ENCODE results near the gene FAM117B. TPM values are rescaled to one million over a fixed set of nuclear protein-coding genes. Genes with fewer than 3 reads are reported as not detected.

Gene FAM117B
- total RNA-seq, 2 experiments from 2014 or later, result 17.2 to 19.4 TPM

DNA sequence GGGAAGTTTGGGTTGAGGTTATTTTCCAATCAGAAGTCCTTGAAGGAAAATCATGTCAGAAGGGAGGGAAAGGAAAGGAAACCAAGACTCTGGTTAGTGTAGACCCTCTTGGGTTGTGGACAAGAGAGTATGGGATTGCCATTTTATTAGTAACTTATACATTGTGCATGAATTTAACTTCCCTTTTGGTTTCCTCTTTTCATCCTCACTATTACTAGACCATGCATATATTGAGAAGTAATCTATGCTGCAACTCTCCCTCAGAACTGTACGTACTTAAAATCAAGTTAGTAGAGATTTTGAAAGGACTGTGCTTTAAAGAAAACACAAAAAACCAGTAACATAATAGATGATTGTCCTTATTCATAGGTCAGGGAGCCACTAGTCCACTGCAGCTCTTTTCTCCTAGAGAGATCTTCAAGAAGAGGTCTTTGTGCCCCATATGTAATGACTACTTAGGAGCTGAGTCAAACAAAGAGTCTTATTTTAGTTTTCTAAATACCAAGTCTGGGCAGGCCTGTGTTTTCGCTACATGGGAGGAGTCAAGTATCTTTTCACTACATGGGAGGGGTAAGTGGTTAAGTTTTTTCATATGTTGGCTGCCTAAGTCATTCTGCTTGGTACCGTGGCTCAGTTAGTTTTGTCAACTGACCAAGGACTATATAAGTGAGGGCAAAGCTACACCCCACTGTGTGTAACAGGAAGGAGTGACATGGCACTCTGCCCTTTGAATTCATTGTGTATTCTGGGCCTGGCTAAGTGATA lies 25.2 kb upstream of the FAM117B start:
- Mint-ChIP-seq H3K4me3 (no peak overlapping the region), H3K36me3 (ENCODE audit: low read depth) (no peaks in the 10 kb centered on the region), H3K4me1 (ENCODE audit: low read depth) (peaks cover 16% of the 10 kb centered on the region), H3K27me3 (no peaks in the 10 kb centered on the region), H3K9me3 (no peaks in the 10 kb centered on the region), H3K27ac (no peak overlapping the region)
- intact Hi-C loops (cut with micrococcal nuclease), result no loop called here
- TF ChIP-seq CTCF (IDR thresholded peaks at IDR 0.05), result no peak
- ATAC-seq (peak; percentile 89), DNase-seq (peak; percentile 33)
- ChIA-PET POLR2A (no interaction called here), CTCF (interaction anchor here (0.8 to 2.0 kb wide), 2 partner anchors 11 to 21 kb away, joined by 3 to 9 read pairs; no protein-coding TSS in a partner anchor)

DNA sequence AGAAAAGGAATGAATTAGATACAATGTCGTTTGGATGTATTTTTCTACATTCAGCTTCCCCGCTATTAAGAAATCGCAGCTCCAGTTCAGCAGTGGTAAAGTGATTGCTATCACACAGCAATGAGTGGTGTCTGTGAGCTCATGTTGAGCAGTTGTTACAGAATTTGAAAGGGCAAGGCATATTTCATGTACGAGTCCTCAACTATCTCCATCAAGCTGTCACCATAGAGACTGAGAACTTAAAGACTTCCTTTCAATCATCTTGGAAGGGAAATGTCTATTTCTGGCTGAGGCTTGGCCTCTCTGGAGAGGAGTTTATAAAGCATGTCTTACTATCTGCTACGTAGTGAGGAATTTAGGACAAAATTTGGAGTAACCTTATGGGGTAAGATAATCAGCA lies 24.4 kb upstream of the FAM117B start:
- no peaks in the 10 kb centered on the region for H3K27me3 Mint-ChIP-seq
- intact Hi-C loops (cut with micrococcal nuclease), result no loop called here
- H3K9me3 Mint-ChIP-seq, result no peaks in the 10 kb centered on the region
- H3K4me3 Mint-ChIP-seq, result no peak overlapping the region
- no peaks in the 10 kb centered on the region for H3K36me3 Mint-ChIP-seq (ENCODE audit: low read depth)
- TF ChIP-seq CTCF (IDR thresholded peaks at IDR 0.05), result no peak
- POLR2A ChIA-PET, result interaction anchor here (0.7 to 1.2 kb wide), 3 partner anchors 12 to 25 kb away, joined by 3 to 4 read pairs (median 3); partner anchors contain the start of gene FAM117B
- H3K4me1 Mint-ChIP-seq (ENCODE audit: low read depth), result peaks cover 10% of the 10 kb centered on the region
- H3K27ac Mint-ChIP-seq, result no peak overlapping the region
- DNase-seq (no peak), ATAC-seq (no peak)
- CTCF ChIA-PET, result interaction anchor here (2.0 kb wide), 1 partner anchor 22 kb away, joined by 9 read pairs; no protein-coding TSS in a partner anchor

- ATAC-seq (no peak), DNase-seq (no peak)
- POLR2A ChIA-PET, result no interaction called here
- H3K9me3 Mint-ChIP-seq, result no peaks in the 10 kb centered on the region
- H3K4me3 Mint-ChIP-seq, result no peak overlapping the region
- H3K4me1 Mint-ChIP-seq (ENCODE audit: low read depth), result peaks cover 9% of the 10 kb centered on the region
- intact Hi-C loops (cut with micrococcal nuclease), result no loop called here
- TF ChIP-seq CTCF (IDR thresholded peaks at IDR 0.05), result no peak
- no peaks in the 10 kb centered on the region for H3K27me3 Mint-ChIP-seq
- no peak overlapping the region for H3K27ac Mint-ChIP-seq
- no peaks in the 10 kb centered on the region for H3K36me3 Mint-ChIP-seq (ENCODE audit: low read depth)
- CTCF ChIA-PET, result interaction anchor here (1.2 kb wide), 1 partner anchor 22 kb away, joined by 3 read pairs; no protein-coding TSS in a partner anchor
Observed at GRCh38 chr2:202612145-202612544, 22.6 kb upstream of the FAM117B start.

DNA sequence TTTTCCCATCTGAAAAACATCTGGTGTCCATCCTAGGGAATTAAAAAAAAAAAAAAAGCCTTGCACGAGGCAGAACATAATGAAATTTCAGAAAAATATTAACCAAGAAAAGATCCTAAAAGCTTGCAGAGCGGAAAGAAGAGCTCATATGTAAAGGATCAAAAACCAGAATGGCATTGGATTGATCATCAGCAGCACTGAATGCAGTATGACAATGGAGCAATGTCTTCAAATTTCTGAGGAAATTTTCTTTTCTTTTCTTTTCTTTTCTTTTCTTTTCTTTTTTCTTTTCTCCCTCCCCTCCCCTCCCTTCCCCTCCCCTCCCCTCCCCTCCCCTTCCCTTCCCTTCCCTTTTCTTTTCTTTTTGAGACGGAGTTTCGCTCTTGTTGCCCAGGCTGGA lies 21.3 kb upstream of the FAM117B start:
- Mint-ChIP-seq H3K36me3 (ENCODE audit: low read depth) (no peaks in the 10 kb centered on the region), H3K27me3 (no peaks in the 10 kb centered on the region), H3K9me3 (no peaks in the 10 kb centered on the region), H3K4me1 (ENCODE audit: low read depth) (peaks cover 9% of the 10 kb centered on the region), H3K27ac (no peak overlapping the region), H3K4me3 (no peak overlapping the region)
- ATAC-seq (no peak), DNase-seq (no peak)
- no peak for TF ChIP-seq CTCF (IDR thresholded peaks at IDR 0.05)
- POLR2A ChIA-PET, result no interaction called here
- CTCF ChIA-PET, result interaction anchor here (0.6 to 1.2 kb wide), 4 partner anchors 13 to 184 kb away, joined by 3 read pairs; no protein-coding TSS in a partner anchor
- intact Hi-C loops (cut with micrococcal nuclease), result no loop called here

GRCh38 chr2:202624133-202624532 lies 10.6 kb upstream of the FAM117B start:
- POLR2A ChIA-PET, result interaction anchor here (1.2 kb wide), 1 partner anchor 10 kb away, joined by 4 read pairs; the partner anchor contains the start of gene FAM117B
- H3K27ac Mint-ChIP-seq, result no peak overlapping the region
- TF ChIP-seq CTCF (IDR thresholded peaks at IDR 0.05), result no peak

More at GRCh38 chr2:202624133-202624532, 10.6 kb upstream of the FAM117B start:
- Mint-ChIP-seq H3K4me3 (no peak overlapping the region), H3K36me3 (ENCODE audit: low read depth) (no peaks in the 10 kb centered on the region), H3K4me1 (ENCODE audit: low read depth) (no peaks in the 10 kb centered on the region), H3K9me3 (no peaks in the 10 kb centered on the region), H3K27me3 (no peaks in the 10 kb centered on the region)
- CTCF ChIA-PET, result no interaction called here
- no peak for DNase-seq
- intact Hi-C loops (cut with micrococcal nuclease), result no loop called here
- no peak for ATAC-seq

Measured in activated CD8-positive, alpha-beta T cell treated with anti-CD3 and anti-CD28 coated beads for 36 hours (primary cell).